Smooth muscle cell (in vitro differentiated cells): Measurements from ENCODE around the gene GCDH. TPM values are rescaled to one million over a fixed set of nuclear protein-coding genes. Genes with fewer than 3 reads are reported as not detected.
A peak's percentile ranks its signal among the peaks of the same experiment; 100 is the strongest.
"Not testable (repeated sequence)": the region's sequence is repeated elsewhere in the genome, so short reads cannot be mapped to it uniquely, and the experiment has no call there.

Experiments
- DNase-seq: peaks from one replicate; lab custom pipeline; 2025; ENCODE audit not compliant: unreplicated experiment; lab: John Stamatoyannopoulos, UW
- H2AFZ ChIP-seq: fragments of 200-600 bp; sonication (generic); 2 replicates; pipeline ENCODE4 v1.6.0; 2016; ENCODE audit warnings: antibody characterized with exemption, low read depth, mild to moderate bottlenecking
- H3F3A ChIP-seq: fragments of 200-600 bp; sonication (generic); 2 replicates; pipeline ENCODE4 v1.6.0; 2017; ENCODE audit warnings: antibody characterized with exemption, low read depth
- H3K27ac ChIP-seq: fragments of 200-600 bp; sonication (generic); 2 replicates; pipeline ENCODE4 v1.5.1; 2016; ENCODE audit warnings: low read depth, mild to moderate bottlenecking
- H3K27me3 ChIP-seq: fragments of 200-600 bp; sonication (generic); 2 replicates; pipeline ENCODE4 v1.6.1; 2016; ENCODE audit warnings: low read depth, mild to moderate bottlenecking
- H3K36me3 ChIP-seq: fragments of 200-600 bp; sonication (generic); 2 replicates; pipeline ENCODE4 v1.5.1; 2016; ENCODE audit warnings: low read depth
- H3K4me1 ChIP-seq: fragments of 200-600 bp; sonication (generic); 2 replicates; pipeline ENCODE4 v1.5.1; 2016; ENCODE audit warnings: low read depth
- H3K4me2 ChIP-seq: fragments of 200-600 bp; sonication (generic); 2 replicates; pipeline ENCODE4 v1.6.0; 2016; ENCODE audit warnings: mild to moderate bottlenecking
- H3K4me3 ChIP-seq: fragments of 200-600 bp; sonication (generic); 2 replicates; pipeline ENCODE4 v1.5.1; 2016; ENCODE audit warnings: mild to moderate bottlenecking
- H3K79me2 ChIP-seq: fragments of 200-600 bp; sonication (generic); 2 replicates; pipeline ENCODE4 v1.6.0; 2016; ENCODE audit warnings: low read depth, mild to moderate bottlenecking
- H3K9ac ChIP-seq: fragments of 200-600 bp; sonication (generic); 2 replicates; pipeline ENCODE4 v1.6.0; 2016; ENCODE audit warnings: low read depth
- H3K9me3 ChIP-seq: fragments of 200-600 bp; sonication (generic); replicated peaks from 2 replicates; pipeline ENCODE4 v1.5.1; 2016; ENCODE audit warnings: low read depth
- H4K20me1 ChIP-seq: fragments of 200-600 bp; sonication (generic); 2 replicates; pipeline ENCODE4 v1.6.0; 2016; ENCODE audit warnings: low read depth
- WGBS: methylation state at CpG from one replicate; pipeline ENCODE4 v1.1.7; 2016; ENCODE audit warnings: low lambda C conversion rate; 5-methylcytosine and 5-hydroxymethylcytosine counted together
- polyA plus RNA-seq: library from polyadenylated mRNA; unstranded; fragments of >200 nt; fragmentation: Nextera tagmentation; extraction: Ambion mirVana; gene quantifications from 2 replicates; pipeline ENCODE4 v1.2.1, GENCODE V29; 2016
- total RNA-seq: library from RNA; depleted of rRNA; stranded (reverse); fragments of >200 nt; gene quantifications from 2 replicates; pipeline ENCODE4 v1.2.3, GENCODE V29; 2014
- TF ChIP-seq, protein P1 (sequence below): fragments of 200-600 bp; sonication (generic); IDR thresholded peaks from 2 replicates; pipeline ENCODE4 v1.5.1; 2017; ENCODE audit warnings: borderline replicate concordance, mild to moderate bottlenecking, antibody characterized with exemption; ENCODE audit not compliant: insufficient read depth, poor library complexity, severe bottlenecking

The GCDH gene
- total and polyA plus RNA-seq, 2 experiments from 2014 or later, result 9.7 to 15.3 TPM

- no peak for DNase-seq
- Histone ChIP-seq H3K4me1 (peaks cover 19% of the 10 kb centered on the region), H3F3A (no peaks in the 10 kb centered on the region), H3K79me2 (no peaks in the 10 kb centered on the region), H3K36me3 (no peaks in the 10 kb centered on the region), H3K4me2 (peak overlapping the region; percentile 71), H3K27ac (no peak overlapping the region), H3K9me3 (no peaks in the 10 kb centered on the region), H2AFZ (no peak overlapping the region), H3K4me3 (peak overlapping the region; percentile 18), H3K27me3 (no peaks in the 10 kb centered on the region), H4K20me1 (no peaks in the 10 kb centered on the region), H3K9ac (no peak overlapping the region)
- WGBS, result 35% methylated on average over 22 of the region's 22 CpGs
- TF ChIP-seq, protein P1, sequence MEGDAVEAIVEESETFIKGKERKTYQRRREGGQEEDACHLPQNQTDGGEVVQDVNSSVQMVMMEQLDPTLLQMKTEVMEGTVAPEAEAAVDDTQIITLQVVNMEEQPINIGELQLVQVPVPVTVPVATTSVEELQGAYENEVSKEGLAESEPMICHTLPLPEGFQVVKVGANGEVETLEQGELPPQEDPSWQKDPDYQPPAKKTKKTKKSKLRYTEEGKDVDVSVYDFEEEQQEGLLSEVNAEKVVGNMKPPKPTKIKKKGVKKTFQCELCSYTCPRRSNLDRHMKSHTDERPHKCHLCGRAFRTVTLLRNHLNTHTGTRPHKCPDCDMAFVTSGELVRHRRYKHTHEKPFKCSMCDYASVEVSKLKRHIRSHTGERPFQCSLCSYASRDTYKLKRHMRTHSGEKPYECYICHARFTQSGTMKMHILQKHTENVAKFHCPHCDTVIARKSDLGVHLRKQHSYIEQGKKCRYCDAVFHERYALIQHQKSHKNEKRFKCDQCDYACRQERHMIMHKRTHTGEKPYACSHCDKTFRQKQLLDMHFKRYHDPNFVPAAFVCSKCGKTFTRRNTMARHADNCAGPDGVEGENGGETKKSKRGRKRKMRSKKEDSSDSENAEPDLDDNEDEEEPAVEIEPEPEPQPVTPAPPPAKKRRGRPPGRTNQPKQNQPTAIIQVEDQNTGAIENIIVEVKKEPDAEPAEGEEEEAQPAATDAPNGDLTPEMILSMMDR, result no peak
Measured at GRCh38 chr19:12913011-12913561, 22.1 kb downstream of the GCDH start.

GRCh38 chr19:12913851-12914690 is 23.1 kb downstream of the GCDH start:
- H3K4me3 ChIP-seq, result no peak overlapping the region
- no peaks in the 10 kb centered on the region for H3K9me3 ChIP-seq
- H3K36me3 ChIP-seq, result no peaks in the 10 kb centered on the region
- no peaks in the 10 kb centered on the region for H4K20me1 ChIP-seq
- H3K9ac ChIP-seq, result no peak overlapping the region
- TF ChIP-seq, protein P1, result no peak
- H3K4me2 ChIP-seq, result no peak overlapping the region
- no peaks in the 10 kb centered on the region for H3K79me2 ChIP-seq
- no peaks in the 10 kb centered on the region for H3K27me3 ChIP-seq
- H3F3A ChIP-seq, result no peaks in the 10 kb centered on the region
- H2AFZ ChIP-seq, result no peak overlapping the region
- 88% methylated on average over 12 of the region's 12 CpGs for WGBS
- peaks cover 19% of the 10 kb centered on the region for H3K4me1 ChIP-seq
- no peak overlapping the region for H3K27ac ChIP-seq
- DNase-seq, result no peak

DNA sequence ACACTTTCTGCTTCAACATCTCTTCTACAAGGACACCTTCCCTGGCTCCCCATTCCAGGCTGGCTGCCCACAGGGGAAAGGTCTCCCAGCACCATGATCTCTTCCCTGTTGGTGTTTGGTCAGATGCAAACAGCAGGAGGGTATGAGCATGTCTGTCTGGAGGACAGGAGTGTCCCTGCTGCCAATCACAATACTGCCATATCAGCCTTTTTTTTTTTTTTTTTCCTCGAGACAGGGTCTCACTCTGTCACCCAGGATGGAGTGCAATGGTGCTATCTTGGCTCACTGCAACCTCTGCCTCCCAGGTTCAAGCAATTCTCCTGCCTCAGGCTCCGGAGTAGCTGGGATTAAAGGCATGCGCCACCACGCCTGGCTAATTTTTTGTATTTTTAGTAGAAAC is 24.9 kb downstream of the GCDH start:
- not testable (repeated sequence) for H3F3A ChIP-seq, H3K79me2 ChIP-seq, H2AFZ ChIP-seq, H3K9ac ChIP-seq, DNase-seq, H3K27me3 ChIP-seq, H3K9me3 ChIP-seq, H3K4me2 ChIP-seq, H4K20me1 ChIP-seq, H3K27ac ChIP-seq, H3K4me3 ChIP-seq, H3K36me3 ChIP-seq
- 84% methylated on average over 4 of the region's 4 CpGs for WGBS
- H3K4me1 ChIP-seq, result peaks cover 19% of the 10 kb centered on the region

- H3K9ac ChIP-seq, result no peak overlapping the region
- no peaks in the 10 kb centered on the region for H4K20me1 ChIP-seq
- no peaks in the 10 kb centered on the region for H3K79me2 ChIP-seq
- TF ChIP-seq, protein P1, result no peak
- no peaks in the 10 kb centered on the region for H3K36me3 ChIP-seq
- no peak overlapping the region for H3K4me2 ChIP-seq
- peaks cover 3% of the 10 kb centered on the region for H3F3A ChIP-seq
- no peak overlapping the region for H3K27ac ChIP-seq
- no peak overlapping the region for H3K4me3 ChIP-seq
- H3K4me1 ChIP-seq, result peaks cover 7% of the 10 kb centered on the region
- WGBS, result 92% methylated on average over 14 of the region's 14 CpGs
- H2AFZ ChIP-seq, result no peak overlapping the region
- no peak for DNase-seq
- H3K27me3 ChIP-seq, result no peaks in the 10 kb centered on the region
- no peaks in the 10 kb centered on the region for H3K9me3 ChIP-seq
Measured at GRCh38 chr19:12918253-12918652, 27.3 kb downstream of the GCDH start.
